H9 (cell line): ENCODE measurements around the gene C16orf95. TPM values are rescaled to one million over a fixed set of nuclear protein-coding genes. Genes with fewer than 3 reads are reported as not detected.

Source experiments
- DNase-seq: peaks from one replicate; pipeline ENCODE4 v3.0.0-alpha.2; 2017
- H2AFZ ChIP-seq: one replicate; pipeline ENCODE4 v1.6.1; 2013; ENCODE audit warnings: mild to moderate bottlenecking, low read length, control low read depth, moderate library complexity
- H2AK5ac ChIP-seq: 2 replicates; pipeline ENCODE4 v1.6.1; 2013; ENCODE audit warnings: low read length, control low read depth, mixed read lengths; ENCODE audit not compliant: insufficient read length
- H2BK120ac ChIP-seq: one replicate; pipeline ENCODE4 v1.6.1; 2013; ENCODE audit warnings: low read depth, mild to moderate bottlenecking, low read length, control low read depth, inconsistent platforms; ENCODE audit not compliant: poor library complexity, severe bottlenecking
- H2BK12ac ChIP-seq: 2 replicates; pipeline ENCODE4 v1.6.1; 2013; ENCODE audit warnings: low read length, control low read depth, mixed read lengths, low read depth; ENCODE audit not compliant: insufficient read length
- H2BK15ac ChIP-seq: 2 replicates; pipeline ENCODE4 v1.6.1; 2013; ENCODE audit warnings: low read depth, low read length, control low read depth
- H2BK20ac ChIP-seq: one replicate; pipeline ENCODE4 v1.6.1; 2013; ENCODE audit warnings: low read depth, mild to moderate bottlenecking, low read length, control low read depth, inconsistent platforms; ENCODE audit not compliant: poor library complexity, severe bottlenecking
- H2BK5ac ChIP-seq: 2 replicates; pipeline ENCODE4 v1.6.1; 2013; ENCODE audit warnings: low read length, control low read depth, mixed read lengths; ENCODE audit not compliant: insufficient read length
- H3K14ac ChIP-seq: 2 replicates; pipeline ENCODE4 v1.6.1; 2013; ENCODE audit warnings: low read length, control low read depth; ENCODE audit not compliant: insufficient read depth
- H3K18ac ChIP-seq: 2 replicates; pipeline ENCODE4 v1.6.1; 2013; ENCODE audit warnings: low read depth, mild to moderate bottlenecking, mixed read lengths, low read length, control low read depth; ENCODE audit not compliant: insufficient read length
- H3K23ac ChIP-seq: 2 replicates; pipeline ENCODE4 v1.6.1; 2013; ENCODE audit warnings: low read length, control low read depth, mixed read lengths, low read depth; ENCODE audit not compliant: insufficient read length
- H3K23me2 ChIP-seq: 2 replicates; pipeline ENCODE4 v1.6.1; 2013; ENCODE audit warnings: low read depth, mild to moderate bottlenecking, mixed read lengths, low read length, control low read depth; ENCODE audit not compliant: insufficient read length, poor library complexity, severe bottlenecking
- H3K27ac ChIP-seq: 2 replicates; pipeline ENCODE4 v1.5.1; 2013; ENCODE audit warnings: low read length, control low read depth, mixed read lengths, low read depth; ENCODE audit not compliant: insufficient read length
- H3K27me3 ChIP-seq: 2 replicates; pipeline ENCODE4 v1.6.1; 2013; ENCODE audit warnings: low read length, control low read depth, inconsistent platforms; ENCODE audit not compliant: insufficient read depth
- H3K4ac ChIP-seq: 2 replicates; pipeline ENCODE4 v1.6.1; 2013; ENCODE audit warnings: low read depth, mild to moderate bottlenecking, control low read depth, inconsistent platforms, low read length, moderate library complexity
- H3K4me1 ChIP-seq: 2 replicates; pipeline ENCODE4 v1.6.1; 2013; ENCODE audit warnings: low read length, control low read depth, inconsistent platforms; ENCODE audit not compliant: insufficient read depth
- H3K4me2 ChIP-seq: 2 replicates; pipeline ENCODE4 v1.6.1; 2013; ENCODE audit warnings: low read length, control low read depth, mixed read lengths; ENCODE audit not compliant: insufficient read length, insufficient read depth
- H3K56ac ChIP-seq: 2 replicates; pipeline ENCODE4 v1.6.1; 2013; ENCODE audit warnings: low read depth, mild to moderate bottlenecking, mixed read lengths, low read length, control low read depth; ENCODE audit not compliant: insufficient read length
- H3K79me1 ChIP-seq: 2 replicates; pipeline ENCODE4 v1.6.1; 2013; ENCODE audit warnings: low read depth, mild to moderate bottlenecking, moderate library complexity, low read length, control low read depth, inconsistent platforms; ENCODE audit not compliant: insufficient read depth, poor library complexity, severe bottlenecking
- H3K79me2 ChIP-seq: 2 replicates; pipeline ENCODE4 v1.6.1; 2013; ENCODE audit warnings: low read length, control low read depth, inconsistent platforms; ENCODE audit not compliant: insufficient read depth
- H3K9ac ChIP-seq: 2 replicates; pipeline ENCODE4 v1.6.1; 2013; ENCODE audit warnings: low read length, control low read depth, mixed read lengths; ENCODE audit not compliant: insufficient read length; ENCODE audit errors: extremely low read depth
- H3K9me3 ChIP-seq: one replicate; pipeline ENCODE4 v1.6.1; 2013; ENCODE audit warnings: low read depth, low read length, inconsistent platforms; ENCODE audit not compliant: control insufficient read depth
- H3T11ph ChIP-seq: one replicate; pipeline ENCODE4 v1.6.1; 2013; ENCODE audit warnings: mild to moderate bottlenecking, low read length, control low read depth, inconsistent platforms
- H4K20me1 ChIP-seq: one replicate; pipeline ENCODE4 v1.6.1; 2013; ENCODE audit not compliant: control insufficient read depth, insufficient read length, insufficient read depth
- H4K5ac ChIP-seq: 2 replicates; pipeline ENCODE4 v1.6.1; 2013; ENCODE audit warnings: low read depth, mild to moderate bottlenecking, mixed read lengths, low read length, control low read depth; ENCODE audit not compliant: insufficient read length
- H4K8ac ChIP-seq: replicated peaks from 2 replicates; pipeline ENCODE4 v1.6.1; 2013; ENCODE audit warnings: low read length, control low read depth, mixed read lengths, low read depth; ENCODE audit not compliant: insufficient read length
- H4K91ac ChIP-seq: 2 replicates; pipeline ENCODE4 v1.6.1; 2013; ENCODE audit warnings: low read depth, mild to moderate bottlenecking, moderate library complexity, mixed read lengths, low read length, control low read depth; ENCODE audit not compliant: insufficient read length
- H3K27ac Mint-ChIP-seq, 3 experiments: 2 replicates in 2 of 3; 3 replicates in 1 of 3; pipeline ENCODE4 v1.8.0; 2020 to 2021; ENCODE audit warnings: mixed read lengths in 3 of 3, mild to moderate bottlenecking in 1 of 3, moderate library complexity in 1 of 3
- H3K27me3 Mint-ChIP-seq: 2 replicates; pipeline ENCODE4 v1.8.0; 2021; ENCODE audit warnings: low read depth, mild to moderate bottlenecking, moderate library complexity, mixed read lengths
- H3K36me3 Mint-ChIP-seq, 3 experiments: 2 replicates in 2 of 3; 3 replicates in 1 of 3; pipeline ENCODE4 v1.8.0; 2020 to 2021; ENCODE audit warnings: low read depth in 3 of 3, mixed read lengths in 3 of 3; ENCODE audit not compliant: insufficient read depth in 1 of 3
- H3K4me1 Mint-ChIP-seq, 2 experiments: 2 replicates each; pipeline ENCODE4 v1.8.0; 2020; ENCODE audit warnings: mixed read lengths in 2 of 2
- H3K4me3 Mint-ChIP-seq, 2 experiments: 2 replicates in 1 of 2; 3 replicates in 1 of 2; pipeline ENCODE4 v1.8.0; 2020 to 2021; ENCODE audit warnings: mild to moderate bottlenecking in 2 of 2, mixed read lengths in 2 of 2, moderate library complexity in 1 of 2
- H3K9me3 Mint-ChIP-seq, 2 experiments: 2 replicates in 1 of 2; 3 replicates in 1 of 2; pipeline ENCODE4 v1.8.0; 2020; ENCODE audit warnings: mild to moderate bottlenecking in 2 of 2, mixed read lengths in 2 of 2, moderate library complexity in 1 of 2
- WGBS: extraction: QIAGEN DNeasy Blood & Tissue Kit; methylation state at CpG from one replicate; pipeline ENCODE4 v1.1.7; 2013; ENCODE audit warnings: missing lambda C conversion rate, low lambda C conversion rate, mixed read lengths; ENCODE audit not compliant: insufficient read length; ENCODE audit errors: extremely low coverage; 5-methylcytosine and 5-hydroxymethylcytosine counted together
- total RNA-seq: library from RNA; stranded (reverse); gene quantifications from 2 replicates; pipeline ENCODE4 v1.2.1, GENCODE V29; 2021
- TF ChIP-seq, protein P1 (sequence below): fragments of 200-600 bp; sonication (generic); conservative IDR thresholded peaks from 3 replicates; pipeline ENCODE4 v1.8.0; 2021; ENCODE audit warnings: antibody characterized with exemption, mild to moderate bottlenecking

C16orf95 gene
- total RNA-seq, 1 experiment from 2014 or later, result 5.6 TPM

DNA sequence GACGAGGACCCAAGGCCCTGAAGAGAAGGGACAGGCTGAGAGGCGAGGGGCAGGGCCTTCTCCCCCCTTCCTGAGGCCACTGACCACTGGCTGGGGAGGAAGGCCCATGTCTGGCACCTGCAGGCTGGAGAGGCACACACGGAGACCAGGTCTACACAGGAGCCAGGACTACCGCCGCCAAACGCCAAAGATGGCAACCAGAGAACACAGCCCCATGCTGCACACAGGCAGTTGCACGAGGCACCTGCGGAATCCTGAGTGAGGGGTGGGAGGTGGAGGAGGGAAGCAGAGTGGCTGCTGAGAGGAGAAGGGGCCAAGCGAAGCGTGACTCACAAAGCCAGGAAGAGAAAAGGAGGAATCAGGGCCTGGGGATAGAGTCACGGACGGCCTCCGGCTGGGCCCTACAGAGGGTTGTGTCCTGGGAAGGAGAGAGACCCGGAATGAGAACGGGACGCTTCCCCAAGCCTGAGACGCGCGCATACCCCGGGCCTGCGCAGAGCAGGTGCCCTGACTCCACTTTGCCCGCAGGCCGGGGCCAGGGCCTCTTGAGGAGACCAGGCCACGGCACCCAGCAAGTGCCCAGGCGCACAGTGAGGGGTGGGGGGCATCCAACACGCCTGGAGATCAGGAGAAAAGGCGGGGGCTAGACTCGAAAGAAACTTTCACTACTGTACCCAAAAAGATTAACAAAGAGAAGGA, 28.7 kb upstream of the C16orf95 start:
- Histone ChIP-seq H3K27ac (no peak overlapping the region), H3K9me3 (no peaks in the 10 kb centered on the region), H3K4ac (no peak overlapping the region), H3K27me3 (no peaks in the 10 kb centered on the region), H2AFZ (no peak overlapping the region), H2BK20ac (no peak overlapping the region), H2AK5ac (no peak overlapping the region), H3K79me2 (no peaks in the 10 kb centered on the region), H3K4me2 (no peak overlapping the region), H3T11ph (no peak overlapping the region), H2BK12ac (no peak overlapping the region), H3K4me1 (no peaks in the 10 kb centered on the region; the same call in 1 of the 2 replicates), H3K23ac (no peak overlapping the region), H4K5ac (no peak overlapping the region), H3K56ac (no peak overlapping the region), H2BK15ac (no peak overlapping the region), H4K20me1 (no peaks in the 10 kb centered on the region), H2BK120ac (no peak overlapping the region), H3K79me1 (peaks cover 3% of the 10 kb centered on the region), H2BK5ac (no peak overlapping the region), H3K18ac (no peak overlapping the region), H3K9ac (no peak overlapping the region), H3K23me2 (no peaks in the 10 kb centered on the region), H4K91ac (no peak overlapping the region), H4K8ac (no peak overlapping the region), H3K14ac (no peak overlapping the region)
- no peak for DNase-seq
- H3K36me3 Mint-ChIP-seq, result peaks cover 5 to 17% (median 6%) of the 10 kb centered on the region in 3 experiments; a peak in 6 of 7 replicates
- H3K27me3 Mint-ChIP-seq, result no peaks in the 10 kb centered on the region
- H3K4me3 Mint-ChIP-seq, result no peak overlapping the region
- no CpG with 5 or more reads among the region's 28 CpGs for WGBS
- H3K27ac Mint-ChIP-seq, result peak overlapping the region; percentile 3 to 93 (median 80); a peak in 6 of 7 replicates
- H3K4me1 Mint-ChIP-seq, result peaks cover 9 to 29% of the 10 kb centered on the region in 2 experiments
- H3K9me3 Mint-ChIP-seq, result no peaks in the 10 kb centered on the region
- TF ChIP-seq, protein P1, sequence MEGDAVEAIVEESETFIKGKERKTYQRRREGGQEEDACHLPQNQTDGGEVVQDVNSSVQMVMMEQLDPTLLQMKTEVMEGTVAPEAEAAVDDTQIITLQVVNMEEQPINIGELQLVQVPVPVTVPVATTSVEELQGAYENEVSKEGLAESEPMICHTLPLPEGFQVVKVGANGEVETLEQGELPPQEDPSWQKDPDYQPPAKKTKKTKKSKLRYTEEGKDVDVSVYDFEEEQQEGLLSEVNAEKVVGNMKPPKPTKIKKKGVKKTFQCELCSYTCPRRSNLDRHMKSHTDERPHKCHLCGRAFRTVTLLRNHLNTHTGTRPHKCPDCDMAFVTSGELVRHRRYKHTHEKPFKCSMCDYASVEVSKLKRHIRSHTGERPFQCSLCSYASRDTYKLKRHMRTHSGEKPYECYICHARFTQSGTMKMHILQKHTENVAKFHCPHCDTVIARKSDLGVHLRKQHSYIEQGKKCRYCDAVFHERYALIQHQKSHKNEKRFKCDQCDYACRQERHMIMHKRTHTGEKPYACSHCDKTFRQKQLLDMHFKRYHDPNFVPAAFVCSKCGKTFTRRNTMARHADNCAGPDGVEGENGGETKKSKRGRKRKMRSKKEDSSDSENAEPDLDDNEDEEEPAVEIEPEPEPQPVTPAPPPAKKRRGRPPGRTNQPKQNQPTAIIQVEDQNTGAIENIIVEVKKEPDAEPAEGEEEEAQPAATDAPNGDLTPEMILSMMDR, result no peak
